Measurements from ENCODE around the gene PAWR.

The PAWR gene

DNA sequence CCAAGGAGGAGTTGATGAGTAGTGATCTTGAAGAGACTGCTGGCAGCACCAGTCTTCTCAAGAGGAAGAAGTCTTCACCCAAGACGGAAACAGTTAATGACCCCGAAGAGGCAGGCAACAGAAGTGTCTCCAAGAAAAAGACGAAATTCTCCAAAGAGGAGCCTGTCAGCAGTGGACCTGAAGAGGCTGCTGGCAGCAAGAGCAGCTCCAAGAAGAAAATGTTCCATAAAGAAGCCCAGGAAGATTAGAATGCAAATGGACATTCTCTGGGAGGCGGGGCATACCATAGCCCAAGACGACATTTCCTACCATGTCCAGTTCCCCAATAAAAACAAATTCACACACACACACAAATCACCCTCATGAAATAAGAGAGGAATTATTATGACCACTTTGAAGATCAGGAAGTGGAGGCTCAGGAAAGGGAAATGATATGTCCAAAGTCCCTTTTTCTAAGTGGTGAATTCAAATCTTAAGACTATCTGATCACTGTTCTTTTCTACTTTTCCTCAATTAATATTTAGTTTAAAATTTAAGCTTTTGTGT is 131.8 kb downstream of the PAWR start:
- CTCF ChIA-PET: no interaction called here
- H3K36me3 ChIP-seq (ENCODE audit: control insufficient read depth in 2 of 2, insufficient read depth in 1 of 2, low read length in 2 of 2): peaks cover 0 to 10% of the 10 kb centered on the region in 2 experiments; a peak in 2 of 3 replicates
- POLR2A ChIA-PET: interaction anchor here (0.6 kb wide), 1 partner anchor 134 kb away, joined by 3 read pairs; no protein-coding TSS in a partner anchor
- H3K9me3 ChIP-seq (ENCODE audit: control insufficient read depth, insufficient read depth, low read depth, low read length): no peaks in the 10 kb centered on the region
- H3K4me3 ChIP-seq (ENCODE audit: low read depth, low read length): no peak overlapping the region
- H3K27ac ChIP-seq (ENCODE audit: extremely low read depth, low read depth, low read length): no peak overlapping the region
- TF ChIP-seq ZBTB17 (tag by site-specific recombination; IDR thresholded peaks at IDR 0.05) (no peak), ZNF211 (tag by site-specific recombination; IDR thresholded peaks at IDR 0.05; ENCODE audit: low read depth) (no peak), ZNF549 (tag by site-specific recombination; IDR thresholded peaks at IDR 0.05) (no peak), ZNF157 (tag by site-specific recombination; IDR thresholded peaks at IDR 0.05) (no peak), HIC1 (tag by site-specific recombination; IDR thresholded peaks at IDR 0.05) (no peak), ZNF202 (tag by site-specific recombination; IDR thresholded peaks at IDR 0.05; ENCODE audit: borderline replicate concordance) (no peak), ZNF558 (tag by site-specific recombination; IDR thresholded peaks at IDR 0.05) (no peak), ZNF707 (tag by site-specific recombination; IDR thresholded peaks at IDR 0.05) (no peak), ZBTB20 (tag by site-specific recombination; IDR thresholded peaks at IDR 0.05) (no peak), ZBTB26 (tag by site-specific recombination; optimal IDR thresholded peaks at IDR 0.05) (no peak), ZEB2 (tag by site-specific recombination; IDR thresholded peaks at IDR 0.05) (no peak), ZSCAN23 (tag by site-specific recombination; IDR thresholded peaks at IDR 0.05) (no peak), TSHZ1 (tag by site-specific recombination; IDR thresholded peaks at IDR 0.05; ENCODE audit: borderline replicate concordance) (no peak)
- TF ChIP-seq, protein P1, sequence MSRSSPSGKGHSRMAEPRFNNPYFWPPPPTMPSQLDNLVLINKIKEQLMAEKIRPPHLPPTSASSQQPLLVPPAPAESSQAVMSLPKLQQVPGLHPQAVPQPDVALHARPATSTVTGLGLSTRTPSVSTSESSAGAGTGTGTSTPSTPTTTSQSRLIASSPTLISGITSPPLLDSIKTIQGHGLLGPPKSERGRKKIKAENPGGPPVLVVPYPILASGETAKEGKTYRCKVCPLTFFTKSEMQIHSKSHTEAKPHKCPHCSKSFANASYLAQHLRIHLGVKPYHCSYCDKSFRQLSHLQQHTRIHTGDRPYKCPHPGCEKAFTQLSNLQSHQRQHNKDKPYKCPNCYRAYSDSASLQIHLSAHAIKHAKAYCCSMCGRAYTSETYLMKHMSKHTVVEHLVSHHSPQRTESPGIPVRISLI (tag by site-specific recombination; IDR thresholded peaks at IDR 0.05): no peak
- no peaks in the 10 kb centered on the region for H3K4me1 ChIP-seq (ENCODE audit: control insufficient read depth, insufficient read depth, low read length)

GRCh38 chr12:79557690-79558315 is 133.0 kb downstream of the PAWR start:
- H3K27ac ChIP-seq (ENCODE audit: extremely low read depth, low read depth, low read length): no peak overlapping the region
- TF ChIP-seq ZNF248 (tag by site-specific recombination; IDR thresholded peaks at IDR 0.05): no peak
- no peak for TF ChIP-seq ZNF174 (tag by site-specific recombination; IDR thresholded peaks at IDR 0.05)
- no peak for TF ChIP-seq ZNF184 (tag by site-specific recombination; IDR thresholded peaks at IDR 0.05)
- TF ChIP-seq ZNF280C (tag by site-specific recombination; IDR thresholded peaks at IDR 0.05): no peak
- no peak for TF ChIP-seq BCL11B (tag by site-specific recombination; IDR thresholded peaks at IDR 0.05; ENCODE audit: low read depth)
- TF ChIP-seq ZNF785 (tag by site-specific recombination; IDR thresholded peaks at IDR 0.05): no peak
- no peak for TF ChIP-seq ZBTB20 (tag by site-specific recombination; IDR thresholded peaks at IDR 0.05)
- no peak for TF ChIP-seq ZNF629 (tag by site-specific recombination; IDR thresholded peaks at IDR 0.05)
- TF ChIP-seq SP7 (tag by site-specific recombination; IDR thresholded peaks at IDR 0.05): no peak

More at GRCh38 chr12:79557690-79558315, 133.0 kb downstream of the PAWR start:
- H3K4me1 ChIP-seq (ENCODE audit: control insufficient read depth, insufficient read depth, low read length): no peaks in the 10 kb centered on the region
- POLR2A ChIA-PET: interaction anchor here (0.7 kb wide), 1 partner anchor 36 kb away, joined by 3 read pairs; no protein-coding TSS in a partner anchor
- CTCF ChIA-PET: interaction anchor here (0.6 to 0.7 kb wide), 2 partner anchors 29 to 376 kb away, joined by 3 to 4 read pairs; no protein-coding TSS in a partner anchor
- H3K36me3 ChIP-seq (ENCODE audit: control insufficient read depth in 2 of 2, insufficient read depth in 1 of 2, low read length in 2 of 2): peaks cover 0 to 18% of the 10 kb centered on the region in 2 experiments; a peak in 2 of 3 replicates
- H3K4me3 ChIP-seq (ENCODE audit: low read depth, low read length): no peak overlapping the region
- H3K9me3 ChIP-seq (ENCODE audit: control insufficient read depth, insufficient read depth, low read depth, low read length): no peaks in the 10 kb centered on the region
